ACC112 (cell line): ENCODE results near the gene NR1D1.
A peak's percentile ranks its signal among the peaks of the same experiment; 100 is the strongest.
"Not testable (repeated sequence)": the region's sequence is repeated elsewhere in the genome, so short reads cannot be mapped to it uniquely, and the experiment has no call there.

ENCODE experiments used
- H2AFZ ChIP-seq: fragments of 200-600 bp; sonication (generic); one replicate; pipeline ENCODE4 v1.6.0; 2017; ENCODE audit warnings: antibody characterized with exemption, low read length; ENCODE audit not compliant: unreplicated experiment
- H3K27ac ChIP-seq: fragments of 200-600 bp; sonication (generic); 2 replicates; pipeline ENCODE4 v1.5.1; 2014; ENCODE audit warnings: low read depth, mild to moderate bottlenecking, antibody characterized with exemption, low read length, moderate library complexity
- H3K27me3 ChIP-seq: fragments of 200-600 bp; sonication (generic); 2 replicates; pipeline ENCODE4 v1.6.1; 2014; ENCODE audit warnings: mild to moderate bottlenecking, antibody characterized with exemption, low read length, moderate library complexity, mixed read lengths; ENCODE audit not compliant: insufficient read depth
- H3K36me3 ChIP-seq: fragments of 200-600 bp; sonication (generic); 2 replicates; pipeline ENCODE4 v1.6.1; 2016; ENCODE audit warnings: mild to moderate bottlenecking, antibody characterized with exemption, low read length, moderate library complexity, mixed read lengths; ENCODE audit not compliant: insufficient read depth
- H3K4me1 ChIP-seq: fragments of 200-600 bp; sonication (generic); one replicate; pipeline ENCODE4 v1.6.1; 2016; ENCODE audit warnings: low read length, mixed read lengths; ENCODE audit not compliant: insufficient read depth, unreplicated experiment, control insufficient read depth
- H3K4me3 ChIP-seq: fragments of 200-600 bp; sonication (generic); 2 replicates; pipeline ENCODE4 v1.5.1; 2014; ENCODE audit warnings: mild to moderate bottlenecking, low read depth, low read length
- H3K79me2 ChIP-seq: fragments of 200-600 bp; sonication (generic); one replicate; pipeline ENCODE4 v1.6.0; 2016; ENCODE audit warnings: low read length; ENCODE audit not compliant: control insufficient read depth, unreplicated experiment, insufficient read depth

Gene NR1D1

GRCh38 chr17:40100419-40100668 lies at the start of gene NR1D1:
NR1D1 (minus strand) TSS chr17:40100589; CDS start chr17:40100094, 495 bp downstream.
- Histone ChIP-seq H3K4me1 (peaks cover 41% of the 10 kb centered on the region), H3K36me3 (peaks cover 8% of the 10 kb centered on the region; the same call in 1 of the 2 replicates), H2AFZ (peak within 1 kb of the TSS; percentile 26), H3K4me3 (peak within 1 kb of the TSS; percentile 93), H3K27ac (peak within 1 kb of the TSS; percentile 89), H3K79me2 (peaks cover 11% of the 10 kb centered on the region), H3K27me3 (no peaks in the 10 kb centered on the region)

GRCh38 chr17:40148527-40148926 lies 48.1 kb upstream of the NR1D1 start:
- Histone ChIP-seq H3K36me3 (peaks cover 22% of the 10 kb centered on the region), H3K79me2 (peaks cover 36% of the 10 kb centered on the region), H3K4me1 (no peaks in the 10 kb centered on the region), H2AFZ (no peak overlapping the region), H3K4me3 (no peak overlapping the region), H3K27ac (no peak overlapping the region), H3K27me3 (no peaks in the 10 kb centered on the region)

GRCh38 chr17:40145476-40145875 lies 45.1 kb upstream of the NR1D1 start:
- H2AFZ ChIP-seq, result no peak overlapping the region
- peaks cover 30% of the 10 kb centered on the region; the same call in 1 of the 2 replicates for H3K36me3 ChIP-seq
- H3K27ac ChIP-seq, result no peak overlapping the region
- peaks cover 12% of the 10 kb centered on the region for H3K4me1 ChIP-seq
- no peaks in the 10 kb centered on the region for H3K27me3 ChIP-seq
- peaks cover 56% of the 10 kb centered on the region for H3K79me2 ChIP-seq
- H3K4me3 ChIP-seq, result no peak overlapping the region

GRCh38 chr17:40143166-40143565 lies 42.8 kb upstream of the NR1D1 start:
- Histone ChIP-seq H3K36me3 (peaks cover 24% of the 10 kb centered on the region; the same call in 1 of the 2 replicates), H3K79me2 (peaks cover 49% of the 10 kb centered on the region), H3K4me1 (peaks cover 18% of the 10 kb centered on the region)
- not testable (repeated sequence) for H3K4me3 ChIP-seq, H3K27ac ChIP-seq, H2AFZ ChIP-seq, H3K27me3 ChIP-seq

GRCh38 chr17:40139566-40140058 lies 39.2 kb upstream of the NR1D1 start:
- H2AFZ ChIP-seq, result peak overlapping the region; percentile 98
- H3K4me3 ChIP-seq, result peak overlapping the region; percentile 97
- H3K36me3 ChIP-seq, result peaks cover 41% of the 10 kb centered on the region
- H3K27me3 ChIP-seq, result no peaks in the 10 kb centered on the region
- H3K27ac ChIP-seq, result peak overlapping the region; percentile 72
- peaks cover 18% of the 10 kb centered on the region for H3K4me1 ChIP-seq
- peaks cover 34% of the 10 kb centered on the region for H3K79me2 ChIP-seq

- Histone ChIP-seq H3K4me1 (peaks cover 7% of the 10 kb centered on the region), H3K27ac (no peak overlapping the region; the same call in 1 of the 2 replicates), H2AFZ (no peak overlapping the region), H3K4me3 (no peak overlapping the region), H3K27me3 (no peaks in the 10 kb centered on the region), H3K36me3 (peaks cover 51% of the 10 kb centered on the region), H3K79me2 (peaks cover 25% of the 10 kb centered on the region)
Observed at GRCh38 chr17:40135817-40136216, 35.4 kb upstream of the NR1D1 start.

GRCh38 chr17:40134184-40134583 lies 33.8 kb upstream of the NR1D1 start:
- Histone ChIP-seq H3K36me3 (peaks cover 63% of the 10 kb centered on the region), H2AFZ (no peak overlapping the region), H3K79me2 (peaks cover 29% of the 10 kb centered on the region), H3K4me1 (peaks cover 3% of the 10 kb centered on the region), H3K27me3 (no peaks in the 10 kb centered on the region), H3K27ac (no peak overlapping the region), H3K4me3 (no peak overlapping the region)

- Histone ChIP-seq H3K36me3 (peaks cover 63% of the 10 kb centered on the region), H3K27me3 (no peaks in the 10 kb centered on the region), H3K4me3 (no peak overlapping the region), H3K4me1 (no peaks in the 10 kb centered on the region), H3K27ac (peak overlapping the region; percentile 31; the same call in 1 of the 2 replicates), H2AFZ (no peak overlapping the region), H3K79me2 (peaks cover 50% of the 10 kb centered on the region)
Observed at GRCh38 chr17:40130352-40131042, 30.1 kb upstream of the NR1D1 start.

- no peak overlapping the region for H3K27ac ChIP-seq
- H3K79me2 ChIP-seq, result peaks cover 57% of the 10 kb centered on the region
Observed at GRCh38 chr17:40129498-40129897, 29.1 kb upstream of the NR1D1 start.

GRCh38 chr17:40124279-40125141 lies 24.1 kb upstream of the NR1D1 start:
- H3K4me3 ChIP-seq, result peak overlapping the region; percentile 86
- no peak overlapping the region for H3K27ac ChIP-seq
- H3K4me1 ChIP-seq, result peaks cover 12% of the 10 kb centered on the region
- H2AFZ ChIP-seq, result no peak overlapping the region
- peaks cover 17% of the 10 kb centered on the region for H3K36me3 ChIP-seq
- peaks cover 77% of the 10 kb centered on the region for H3K79me2 ChIP-seq
- no peaks in the 10 kb centered on the region for H3K27me3 ChIP-seq

More at GRCh38 chr17:40129498-40129897, 29.1 kb upstream of the NR1D1 start:
- H2AFZ ChIP-seq, result no peak overlapping the region
- H3K27me3 ChIP-seq, result no peaks in the 10 kb centered on the region
- no peak overlapping the region for H3K4me3 ChIP-seq
- H3K36me3 ChIP-seq, result peaks cover 53% of the 10 kb centered on the region
- peaks cover 4% of the 10 kb centered on the region for H3K4me1 ChIP-seq
